ENCODE measurements around the gene USP15. TPM values are rescaled to one million over a fixed set of nuclear protein-coding genes. Genes with fewer than 3 reads are reported as not detected.
"Not testable (repeated sequence)": the region's sequence is repeated elsewhere in the genome, so short reads cannot be mapped to it uniquely, and the experiment has no call there.

The USP15 gene
- polyA plus RNA-seq, 4 donors = 46.8 to 51.5 (median 50.0) TPM

- DNase-seq (ENCODE audit: low read depth in 4 of 4, low spot score in 3 of 4) = no peak
Observed at GRCh38 chr12:62313727-62314380, 53.6 kb downstream of the USP15 start.

- no peak for DNase-seq (ENCODE audit: low read depth in 4 of 4, low spot score in 3 of 4)
Observed at GRCh38 chr12:62317017-62317416, 56.8 kb downstream of the USP15 start.

- DNase-seq (ENCODE audit: low read depth in 4 of 4, low spot score in 3 of 4) = no peak
Observed at GRCh38 chr12:62319058-62319457, 58.9 kb downstream of the USP15 start.

DNA sequence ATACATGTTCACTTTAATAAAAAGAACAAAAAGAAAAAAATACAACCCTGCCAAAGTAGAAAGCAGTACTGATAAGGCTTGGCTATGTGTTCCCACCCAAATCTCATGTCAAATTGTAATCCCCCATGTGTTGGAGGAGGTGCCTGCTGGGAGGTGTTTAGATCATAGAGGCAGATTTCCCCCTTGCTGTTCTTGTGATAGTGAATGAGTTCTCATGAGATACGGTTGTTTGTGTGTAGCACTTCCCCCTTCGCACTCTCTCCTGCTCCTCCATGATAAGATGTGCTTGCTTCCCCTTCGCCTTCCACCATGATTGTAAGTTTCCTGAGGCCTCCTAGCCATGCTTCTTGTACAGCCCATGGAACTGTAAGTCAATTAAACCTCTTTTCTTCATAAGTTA is 59.9 kb downstream of the USP15 start:
- no peak for DNase-seq (ENCODE audit: low read depth in 4 of 4, low spot score in 3 of 4)

DNA sequence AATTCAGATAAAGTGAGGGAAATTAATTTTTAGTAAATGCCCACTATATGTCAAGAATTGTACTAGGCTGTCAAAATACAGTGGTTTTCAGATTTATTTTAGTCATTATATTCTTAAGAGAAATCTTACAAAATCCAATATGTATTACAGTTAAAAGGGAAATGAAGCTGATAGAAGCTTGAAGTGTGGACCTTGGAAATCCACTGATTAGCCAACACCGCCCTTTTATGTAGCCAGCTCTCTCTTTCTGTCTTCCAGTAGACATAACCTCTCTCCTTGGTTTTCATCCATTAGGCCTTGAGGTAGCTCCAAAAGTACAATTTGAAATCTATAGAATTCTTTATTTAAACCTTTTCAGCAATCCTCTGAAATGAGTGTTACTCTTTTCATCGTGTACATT is 63.2 kb downstream of the USP15 start:
- DNase-seq (ENCODE audit: low read depth in 4 of 4, low spot score in 3 of 4) = no peak

GRCh38 chr12:62328296-62328921 is 68.2 kb downstream of the USP15 start:
- DNase-seq (ENCODE audit: low read depth in 4 of 4, low spot score in 3 of 4) = peak in 1 of 4 donors; percentile 8

DNA sequence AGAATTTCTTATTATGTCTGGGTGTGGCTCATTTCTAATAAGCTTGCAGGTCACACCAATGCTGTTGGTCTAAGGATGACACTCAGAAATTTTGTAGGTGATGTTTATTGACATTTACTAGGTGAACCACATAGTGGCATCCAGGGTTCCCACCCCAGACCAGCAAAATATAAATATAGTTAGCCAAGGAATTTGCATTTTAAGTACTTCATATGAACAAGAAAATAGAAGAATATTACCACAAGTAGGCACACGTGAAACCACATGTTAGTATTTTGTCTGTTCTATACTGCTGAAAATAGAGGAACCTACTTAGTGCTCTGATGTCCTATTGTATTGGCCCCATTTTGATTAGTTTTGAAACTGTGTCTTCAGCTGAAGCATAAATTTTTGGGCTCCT is 71.1 kb downstream of the USP15 start:
- DNase-seq (ENCODE audit: low read depth in 4 of 4, low spot score in 3 of 4) = no peak

DNA sequence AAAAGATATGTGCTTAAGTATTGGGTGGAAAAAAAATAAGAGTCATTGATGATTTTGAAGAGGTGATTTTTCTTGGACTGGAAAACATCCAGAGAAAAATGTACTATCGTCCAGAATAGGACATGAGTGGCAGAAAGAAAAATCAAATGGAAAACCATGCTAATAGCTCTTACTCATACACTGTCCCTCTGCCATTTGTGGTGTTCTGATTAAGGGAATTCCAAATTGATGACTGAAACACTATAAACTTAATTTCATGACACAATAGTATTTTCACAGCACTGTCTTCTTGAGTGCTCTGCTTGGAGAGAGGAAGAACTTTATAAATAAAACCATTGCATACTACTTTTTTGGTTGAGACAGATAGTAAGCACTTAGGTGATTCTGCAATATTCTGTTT is 72.4 kb downstream of the USP15 start:
- DNase-seq (ENCODE audit: low read depth in 4 of 4, low spot score in 3 of 4) = no peak

GRCh38 chr12:62335057-62335456 is 74.9 kb downstream of the USP15 start:
- no peak for DNase-seq (ENCODE audit: low read depth in 4 of 4, low spot score in 3 of 4)

DNA sequence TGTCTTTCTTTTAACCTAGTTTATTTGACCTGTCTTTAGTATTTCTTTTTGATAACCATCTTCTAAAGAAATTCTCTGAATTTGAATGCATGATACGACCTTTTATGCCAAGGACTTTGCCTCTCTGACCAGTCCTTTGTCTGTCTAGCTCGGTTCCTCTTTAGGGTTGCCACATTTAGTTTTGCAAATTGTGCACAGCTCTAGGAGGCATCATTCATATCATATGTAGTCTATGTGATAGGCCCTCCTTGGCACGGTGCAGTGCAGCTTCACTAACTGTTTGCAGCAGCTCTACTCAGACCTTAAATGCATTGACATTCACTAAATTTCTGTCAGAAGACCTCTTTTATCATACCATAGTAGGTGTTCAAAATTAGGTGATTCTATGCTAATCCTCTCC is 75.6 kb downstream of the USP15 start:
- no peak for DNase-seq (ENCODE audit: low read depth in 4 of 4, low spot score in 3 of 4)

DNA sequence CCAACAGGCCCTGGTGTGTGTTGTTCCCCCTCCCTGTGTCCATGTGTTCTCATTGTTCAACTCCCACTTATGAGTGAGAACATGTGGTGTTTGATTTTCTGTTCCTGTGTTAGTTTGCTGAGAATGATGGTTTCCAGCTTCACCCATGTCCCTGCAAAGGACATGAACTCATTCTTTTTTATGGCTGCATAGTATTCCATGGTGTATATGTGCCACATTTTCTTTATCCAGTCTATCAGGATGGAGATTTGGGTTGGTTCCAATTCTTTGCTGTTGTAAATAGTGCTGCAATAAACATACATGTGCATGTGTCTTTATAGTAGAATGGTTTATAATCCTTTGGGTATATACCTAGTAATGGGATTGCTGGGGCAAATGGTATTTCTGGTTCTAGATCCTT is 77.4 kb downstream of the USP15 start:
- not testable (repeated sequence) for DNase-seq (ENCODE audit: low read depth in 4 of 4, low spot score in 3 of 4)

- DNase-seq (ENCODE audit: low read depth in 4 of 4, low spot score in 3 of 4) = not testable (repeated sequence)
Observed at GRCh38 chr12:62342614-62343303, 82.6 kb downstream of the USP15 start.

- DNase-seq (ENCODE audit: low read depth in 4 of 4, low spot score in 3 of 4) = not testable (repeated sequence)
Observed at GRCh38 chr12:62343304-62344120, 83.3 kb downstream of the USP15 start.

- not testable (repeated sequence) for DNase-seq (ENCODE audit: low read depth in 4 of 4, low spot score in 3 of 4)
Observed at GRCh38 chr12:62344731-62345556, 84.7 kb downstream of the USP15 start.

- no peak for DNase-seq (ENCODE audit: low read depth in 4 of 4, low spot score in 3 of 4)
Observed at GRCh38 chr12:62345667-62346066, 85.5 kb downstream of the USP15 start.

DNA sequence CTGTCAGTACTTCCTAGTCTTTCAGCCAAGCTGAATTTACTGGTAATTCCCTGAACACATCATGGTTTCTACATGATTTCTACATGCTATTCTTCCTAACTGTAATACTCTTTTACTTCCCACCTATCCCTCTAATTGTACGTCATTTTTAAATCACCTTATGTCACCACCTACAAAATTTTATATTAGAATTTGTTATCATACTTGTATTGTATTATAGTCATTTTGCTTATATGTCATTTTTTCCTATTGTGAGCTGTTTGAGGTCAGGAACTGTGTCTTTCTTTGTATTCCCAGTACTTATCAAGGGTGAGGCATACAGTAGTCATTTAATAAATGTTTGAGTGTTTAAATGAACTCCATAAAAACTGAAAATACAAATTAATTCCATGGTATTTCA is 86.6 kb downstream of the USP15 start:
- no peak for DNase-seq (ENCODE audit: low read depth in 4 of 4, low spot score in 3 of 4)

- DNase-seq (ENCODE audit: low read depth in 4 of 4, low spot score in 3 of 4) = no peak
Observed at GRCh38 chr12:62347922-62348650, 87.9 kb downstream of the USP15 start.

- DNase-seq (ENCODE audit: low read depth in 4 of 4, low spot score in 3 of 4) = no peak
Observed at GRCh38 chr12:62350554-62350953, 90.3 kb downstream of the USP15 start.

GRCh38 chr12:62351326-62351725 is 91.1 kb downstream of the USP15 start:
- no peak for DNase-seq (ENCODE audit: low read depth in 4 of 4, low spot score in 3 of 4)

GRCh38 chr12:62361048-62361447 is 100.8 kb downstream of the USP15 start:
- no peak for DNase-seq (ENCODE audit: low read depth in 4 of 4, low spot score in 3 of 4)
